Liver (tissue), 9 donors: ENCODE data around the gene PLD4. TPM values are rescaled to one million over a fixed set of nuclear protein-coding genes. Genes with fewer than 3 reads are reported as not detected.
"Not testable (repeated sequence)": the region's sequence is repeated elsewhere in the genome, so short reads cannot be mapped to it uniquely, and the experiment has no call there.

Source experiments
- DNase-seq: peaks from one replicate; pipeline ENCODE4 v3.0.0-alpha.2; 2017; ENCODE audit warnings: low spot score
- H3K27ac ChIP-seq, 2 donors: one replicate each; pipeline ENCODE4 v1.7.0; 2013; ENCODE audit warnings: inconsistent platforms in 2 of 2, low read length in 2 of 2, control low read depth in 1 of 2, low read depth in 1 of 2, mild to moderate bottlenecking in 1 of 2
- H3K27me3 ChIP-seq, 4 donors: one replicate each; pipeline versions ENCODE4 v1.6.1 to v1.7.0; 2013; ENCODE audit warnings: low read length in 3 of 4, inconsistent platforms in 1 of 4, mild to moderate bottlenecking in 1 of 4, moderate library complexity in 1 of 4; ENCODE audit not compliant: control insufficient read depth in 4 of 4, insufficient read depth in 4 of 4
- H3K36me3 ChIP-seq, 4 donors: one replicate each; pipeline versions ENCODE4 v1.6.1 to v1.7.0; 2013; ENCODE audit warnings: low read length in 3 of 4, mild to moderate bottlenecking in 3 of 4, low read depth in 1 of 4, moderate library complexity in 1 of 4; ENCODE audit not compliant: control insufficient read depth in 4 of 4, insufficient read depth in 3 of 4
- H3K4me1 ChIP-seq, 4 donors: one replicate each; pipeline versions ENCODE4 v1.6.1 to v1.7.0; 2013; ENCODE audit warnings: low read length in 3 of 4, mild to moderate bottlenecking in 3 of 4, moderate library complexity in 1 of 4; ENCODE audit not compliant: control insufficient read depth in 4 of 4, insufficient read depth in 4 of 4
- H3K4me3 ChIP-seq, 3 donors: one replicate each; pipeline versions ENCODE4 v1.6.1 to v1.7.0; 2013; ENCODE audit warnings: low read length in 3 of 3, control low read depth in 1 of 3, low read depth in 1 of 3, mild to moderate bottlenecking in 1 of 3
- H3K9ac ChIP-seq, 2 donors: one replicate each; pipeline ENCODE4 v1.7.0; 2013; ENCODE audit warnings: low read length in 2 of 2, mild to moderate bottlenecking in 2 of 2, moderate library complexity in 2 of 2, control low read depth in 1 of 2, low read depth in 1 of 2
- H3K9me3 ChIP-seq, 4 donors: one replicate each; pipeline versions ENCODE4 v1.6.1 to v1.7.0; 2013; ENCODE audit warnings: low read length in 3 of 4; ENCODE audit not compliant: control insufficient read depth in 4 of 4
- ATF3 ChIP-seq: IDR thresholded peaks from 2 replicates; pipeline ENCODE4 v1.6.1; 2016; ENCODE audit warnings: antibody characterized with exemption
- FOXA1 ChIP-seq: IDR thresholded peaks from 2 replicates; pipeline ENCODE4 v1.6.1; 2016; ENCODE audit warnings: antibody characterized with exemption
- FOXA2 ChIP-seq: IDR thresholded peaks from 2 replicates; pipeline ENCODE4 v1.6.1; 2016; ENCODE audit warnings: antibody characterized with exemption
- GABPA ChIP-seq, 2 donors: IDR thresholded peaks in 1 of 2; conservative IDR thresholded peaks in 1 of 2; 2 replicates each; pipeline ENCODE4 v1.6.1; 2016; ENCODE audit warnings: antibody characterized with exemption in 2 of 2, mild to moderate bottlenecking in 1 of 2, moderate library complexity in 1 of 2
- HNF4A ChIP-seq, 2 donors: conservative IDR thresholded peaks; 2 replicates each; pipeline ENCODE4 v1.6.1; 2016; ENCODE audit warnings: antibody characterized with exemption in 2 of 2, mild to moderate bottlenecking in 2 of 2
- HNF4G ChIP-seq: IDR thresholded peaks from 2 replicates; pipeline ENCODE4 v1.6.1; 2016; ENCODE audit warnings: antibody characterized with exemption
- JUND ChIP-seq, 2 donors: IDR thresholded peaks; 2 replicates each; pipeline ENCODE4 v1.6.1; 2016; ENCODE audit warnings: antibody characterized with exemption in 2 of 2
- MAX ChIP-seq: IDR thresholded peaks from 2 replicates; pipeline ENCODE4 v1.6.1; 2016; ENCODE audit warnings: antibody characterized with exemption
- NR2F2 ChIP-seq: IDR thresholded peaks from 2 replicates; pipeline ENCODE4 v1.6.1; 2016; ENCODE audit warnings: antibody characterized with exemption
- RAD21 ChIP-seq, 2 donors: IDR thresholded peaks; 2 replicates each; pipeline ENCODE4 v1.6.1; 2016; ENCODE audit warnings: antibody characterized with exemption in 2 of 2, mild to moderate bottlenecking in 2 of 2
- REST ChIP-seq: IDR thresholded peaks from 2 replicates; pipeline ENCODE4 v1.6.1; 2016; ENCODE audit warnings: antibody characterized with exemption, mild to moderate bottlenecking
- SP1 ChIP-seq: IDR thresholded peaks from 2 replicates; pipeline ENCODE4 v1.6.1; 2018; ENCODE audit warnings: antibody characterized with exemption, mild to moderate bottlenecking
- ZBTB33 ChIP-seq: IDR thresholded peaks from 2 replicates; pipeline ENCODE4 v1.6.1; 2016; ENCODE audit warnings: antibody characterized with exemption
- WGBS: extraction: QIAGEN DNeasy Blood & Tissue Kit; methylation state at CpG from one replicate; pipeline ENCODE4 v1.1.7; 2013; 5-methylcytosine and 5-hydroxymethylcytosine counted together
- polyA plus RNA-seq, 2 donors: library from polyadenylated mRNA; stranded (reverse) in 1 of 2; unstranded in 1 of 2; fragments of 200-250 nt in 1 of 2; fragments of >200 nt in 1 of 2; fragmentation: Nextera tagmentation in 1 of 2; extraction: Ambion mirVana in 1 of 2; gene quantifications; one replicate each; pipeline versions ENCODE4 v1.2.1 to v1.2.3, GENCODE V29; 2013 to 2015
- total RNA-seq, 2 donors: library from RNA; depleted of rRNA; stranded (reverse); fragments of >200 nt; gene quantifications; one replicate each; pipeline ENCODE4 v1.2.3, GENCODE V29; 2014
- donor health status: healthy.
- donor health status: healthy.
- donor health status: healthy.
- donor health status: healthy.
- donor health status: healthy.

The PLD4 gene
- total and polyA plus RNA-seq, 4 donors = under 0.01 to 14.5 (median 0.35) TPM

GRCh38 chr14:104945986-104946965 lies 21.6 kb downstream of the PLD4 start:
- H3K27me3 ChIP-seq, DNase-seq, H3K4me3 ChIP-seq, H3K9ac ChIP-seq, H3K36me3 ChIP-seq, H3K4me1 ChIP-seq, H3K27ac ChIP-seq, H3K9me3 ChIP-seq: not testable (repeated sequence)
- 92% methylated on average over 43 of the region's 43 CpGs for WGBS

GRCh38 chr14:104947201-104947600 lies 22.5 kb downstream of the PLD4 start:
- H3K4me1 ChIP-seq, DNase-seq, H3K9ac ChIP-seq, H3K36me3 ChIP-seq, H3K27me3 ChIP-seq, H3K27ac ChIP-seq, H3K4me3 ChIP-seq, H3K9me3 ChIP-seq: not testable (repeated sequence)
- WGBS = 95% methylated on average over 13 of the region's 13 CpGs

GRCh38 chr14:104947881-104948735 lies 23.4 kb downstream of the PLD4 start:
- not testable (repeated sequence) for H3K9ac ChIP-seq, H3K9me3 ChIP-seq, H3K27me3 ChIP-seq, H3K4me1 ChIP-seq, H3K27ac ChIP-seq, H3K4me3 ChIP-seq, H3K36me3 ChIP-seq, DNase-seq
- WGBS = 94% methylated on average over 35 of the region's 35 CpGs

GRCh38 chr14:104948736-104949031 lies 24.0 kb downstream of the PLD4 start:
- Histone ChIP-seq H3K4me1 (no peaks in the 10 kb centered on the region), H3K27me3 (no peaks in the 10 kb centered on the region), H3K9me3 (no peaks in the 10 kb centered on the region), H3K9ac (no peak overlapping the region), H3K27ac (no peak overlapping the region), H3K4me3 (no peak overlapping the region), H3K36me3 (no peaks in the 10 kb centered on the region)
- DNase-seq = no peak
- WGBS = 95% methylated on average over 11 of the region's 11 CpGs
- TF ChIP-seq FOXA1 (no peak), GABPA (IDR thresholded peaks at IDR 0.05 in 1 of 2, conservative IDR thresholded peaks at IDR 0.05 in 1 of 2) (no peak), FOXA2 (no peak), ZBTB33 (no peak), REST (no peak), ATF3 (no peak), NR2F2 (no peak), HNF4A (conservative IDR thresholded peaks at IDR 0.05) (no peak), HNF4G (no peak), SP1 (no peak), RAD21 (IDR thresholded peaks at IDR 0.05) (no peak), JUND (IDR thresholded peaks at IDR 0.05) (no peak), MAX (no peak)
